ENCODE measurements around the gene GC. TPM values are rescaled to one million over a fixed set of nuclear protein-coding genes. Genes with fewer than 3 reads are reported as not detected.
"Not testable (repeated sequence)": the region's sequence is repeated elsewhere in the genome, so short reads cannot be mapped to it uniquely, and the experiment has no call there.

GC gene
- total and polyA plus RNA-seq, 7 experiments from 2014 or later: not detected

DNA sequence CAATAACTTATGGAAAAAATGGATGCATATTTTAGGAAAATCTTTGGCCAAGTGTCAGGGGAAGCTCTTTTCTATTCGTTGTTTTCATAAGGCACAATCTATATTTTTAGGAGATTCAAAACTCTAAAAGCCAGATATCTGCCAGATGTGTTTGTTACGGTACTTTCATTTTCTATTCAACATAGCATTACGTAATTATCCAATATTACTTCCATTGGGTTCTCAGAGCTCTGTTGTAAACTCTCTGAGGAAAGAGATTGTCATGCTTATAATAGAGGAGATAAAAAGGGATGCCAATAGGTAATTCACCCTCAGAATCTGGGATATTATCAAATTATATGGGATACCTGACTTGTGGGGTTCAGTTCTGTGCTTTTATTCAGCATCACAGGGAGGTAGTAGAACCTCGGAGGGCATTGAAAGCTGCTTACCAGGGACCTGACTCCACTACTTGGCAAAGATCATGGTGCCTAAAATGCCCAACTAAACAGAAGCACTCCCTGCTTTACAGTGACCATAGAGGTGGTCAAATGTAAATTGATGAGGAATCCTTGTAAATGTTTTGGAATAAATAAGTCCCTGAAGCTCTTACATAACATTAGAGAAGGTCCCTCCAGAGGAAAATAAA is 32.9 kb upstream of the GC start:
- POLR2A ChIA-PET: no interaction called here
- no peak overlapping the region for H3K27ac Mint-ChIP-seq
- no peaks in the 10 kb centered on the region for H3K36me3 ChIP-seq (ENCODE audit: control insufficient read depth in 2 of 3, insufficient read depth in 3 of 3, low read length in 3 of 3)
- no peaks in the 10 kb centered on the region for H3K4me1 Mint-ChIP-seq
- DNase-seq (no peak), ATAC-seq (no peak)
- no peak overlapping the region for H3K4me3 ChIP-seq (ENCODE audit: low read length)
- peaks cover 0 to 10% (median 0%) of the 10 kb centered on the region in 5 donors for H3K27me3 Mint-ChIP-seq
- intact Hi-C loops (cut with micrococcal nuclease): no loop called here
- H3K4me1 ChIP-seq (ENCODE audit: control insufficient read depth in 2 of 2, insufficient read depth in 2 of 2, low read length in 2 of 2): no peaks in the 10 kb centered on the region
- H3K27ac ChIP-seq (ENCODE audit: low read depth, low read length): no peak overlapping the region
- no peaks in the 10 kb centered on the region for H3K9me3 ChIP-seq (ENCODE audit: control insufficient read depth in 2 of 3, low read length in 3 of 3)
- CTCF ChIA-PET: no interaction called here
- H3K4me3 Mint-ChIP-seq: no peak overlapping the region
- peaks cover 0 to 7% (median 0%) of the 10 kb centered on the region in 11 donors for H3K9me3 Mint-ChIP-seq
- H3K27me3 ChIP-seq (ENCODE audit: control insufficient read depth in 2 of 2, insufficient read depth in 2 of 2, low read length in 2 of 2): no peaks in the 10 kb centered on the region
- H3K36me3 Mint-ChIP-seq: no peaks in the 10 kb centered on the region

GRCh38 chr4:71814433-71814832 is 30.6 kb upstream of the GC start:
- ChIA-PET POLR2A (no interaction called here), CTCF (no interaction called here)
- Mint-ChIP-seq H3K9me3 (peaks cover 0 to 7% (median 0%) of the 10 kb centered on the region in 11 donors), H3K4me1 (no peaks in the 10 kb centered on the region), H3K27me3 (peaks cover 0 to 10% (median 0%) of the 10 kb centered on the region in 5 donors), H3K36me3 (no peaks in the 10 kb centered on the region), H3K27ac (no peak overlapping the region), H3K4me3 (no peak overlapping the region)
- intact Hi-C loops (cut with micrococcal nuclease): no loop called here
- Histone ChIP-seq H3K27me3 (ENCODE audit: control insufficient read depth in 2 of 2, insufficient read depth in 2 of 2, low read length in 2 of 2) (no peaks in the 10 kb centered on the region), H3K27ac (ENCODE audit: low read depth, low read length) (no peak overlapping the region), H3K4me1 (ENCODE audit: control insufficient read depth in 2 of 2, insufficient read depth in 2 of 2, low read length in 2 of 2) (no peaks in the 10 kb centered on the region), H3K36me3 (ENCODE audit: control insufficient read depth in 2 of 3, insufficient read depth in 3 of 3, low read length in 3 of 3) (no peaks in the 10 kb centered on the region), H3K9me3 (ENCODE audit: control insufficient read depth in 2 of 3, low read length in 3 of 3) (no peaks in the 10 kb centered on the region), H3K4me3 (ENCODE audit: low read length) (no peak overlapping the region)
- DNase-seq (no peak), ATAC-seq (no peak)

DNA sequence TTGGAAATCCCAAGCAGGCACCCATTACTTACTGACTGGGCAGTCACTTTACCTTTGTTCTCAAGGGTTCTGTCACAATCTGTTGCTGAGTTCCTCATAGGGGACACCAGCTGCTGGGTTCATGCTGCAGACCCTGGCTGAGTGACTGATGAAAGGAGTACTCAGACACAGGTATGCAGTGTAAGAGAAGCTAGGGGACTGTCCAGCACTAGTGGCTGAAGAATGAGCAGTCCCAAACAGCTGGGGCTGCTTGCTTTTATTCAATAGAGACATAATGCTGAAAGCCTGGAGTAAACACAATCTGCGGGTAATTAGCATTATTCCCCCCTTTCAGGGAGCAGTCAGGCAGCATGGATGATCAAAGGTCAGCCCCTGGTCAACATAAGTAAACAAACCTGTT is 25.9 kb upstream of the GC start:
- CTCF ChIA-PET; H3K27me3 ChIP-seq (ENCODE audit: control insufficient read depth in 2 of 2, insufficient read depth in 2 of 2, low read length in 2 of 2); H3K4me3 ChIP-seq (ENCODE audit: low read length); H3K36me3 ChIP-seq (ENCODE audit: control insufficient read depth in 2 of 3, insufficient read depth in 3 of 3, low read length in 3 of 3); H3K27ac ChIP-seq (ENCODE audit: low read depth, low read length); intact Hi-C loops (cut with micrococcal nuclease); POLR2A ChIA-PET; H3K27ac Mint-ChIP-seq; DNase-seq; ATAC-seq; H3K27me3 Mint-ChIP-seq; H3K36me3 Mint-ChIP-seq; H3K9me3 ChIP-seq (ENCODE audit: control insufficient read depth in 2 of 3, low read length in 3 of 3); H3K4me3 Mint-ChIP-seq; H3K4me1 Mint-ChIP-seq; H3K4me1 ChIP-seq (ENCODE audit: control insufficient read depth in 2 of 2, insufficient read depth in 2 of 2, low read length in 2 of 2): not testable (repeated sequence)
- peaks cover 0 to 12% (median 0%) of the 10 kb centered on the region in 11 donors for H3K9me3 Mint-ChIP-seq

- intact Hi-C loops (cut with micrococcal nuclease): no loop called here
Measured at GRCh38 chr4:71807469-71807868, 23.6 kb upstream of the GC start.

GRCh38 chr4:71805230-71805629 is 21.4 kb upstream of the GC start:
- H3K4me1 ChIP-seq (ENCODE audit: control insufficient read depth in 2 of 2, insufficient read depth in 2 of 2, low read length in 2 of 2); H3K4me1 Mint-ChIP-seq; POLR2A ChIA-PET; H3K27ac Mint-ChIP-seq; H3K27me3 ChIP-seq (ENCODE audit: control insufficient read depth in 2 of 2, insufficient read depth in 2 of 2, low read length in 2 of 2); DNase-seq; CTCF ChIA-PET; intact Hi-C loops (cut with micrococcal nuclease); H3K36me3 Mint-ChIP-seq; H3K36me3 ChIP-seq (ENCODE audit: control insufficient read depth in 2 of 3, insufficient read depth in 3 of 3, low read length in 3 of 3); H3K4me3 Mint-ChIP-seq; H3K27ac ChIP-seq (ENCODE audit: low read depth, low read length); ATAC-seq; H3K9me3 ChIP-seq (ENCODE audit: control insufficient read depth in 2 of 3, low read length in 3 of 3); H3K27me3 Mint-ChIP-seq; H3K4me3 ChIP-seq (ENCODE audit: low read length): not testable (repeated sequence)
- peaks cover 0 to 12% (median 0%) of the 10 kb centered on the region in 11 donors for H3K9me3 Mint-ChIP-seq

More at GRCh38 chr4:71807469-71807868, 23.6 kb upstream of the GC start:
- H3K36me3 ChIP-seq (ENCODE audit: control insufficient read depth in 2 of 3, insufficient read depth in 3 of 3, low read length in 3 of 3): no peaks in the 10 kb centered on the region
- ATAC-seq: no peak
- DNase-seq: no peak
- no peaks in the 10 kb centered on the region for H3K9me3 ChIP-seq (ENCODE audit: control insufficient read depth in 2 of 3, low read length in 3 of 3)
- no peaks in the 10 kb centered on the region for H3K27me3 Mint-ChIP-seq
- H3K4me1 Mint-ChIP-seq: no peaks in the 10 kb centered on the region
- no peaks in the 10 kb centered on the region for H3K27me3 ChIP-seq (ENCODE audit: control insufficient read depth in 2 of 2, insufficient read depth in 2 of 2, low read length in 2 of 2)
- POLR2A ChIA-PET: no interaction called here
- H3K9me3 Mint-ChIP-seq: peaks cover 0 to 12% (median 0%) of the 10 kb centered on the region in 11 donors
- CTCF ChIA-PET: no interaction called here
- no peak overlapping the region for H3K27ac Mint-ChIP-seq
- H3K36me3 Mint-ChIP-seq: no peaks in the 10 kb centered on the region
- no peak overlapping the region for H3K27ac ChIP-seq (ENCODE audit: low read depth, low read length)
- no peak overlapping the region for H3K4me3 Mint-ChIP-seq
- no peak overlapping the region for H3K4me3 ChIP-seq (ENCODE audit: low read length)
- no peaks in the 10 kb centered on the region for H3K4me1 ChIP-seq (ENCODE audit: control insufficient read depth in 2 of 2, insufficient read depth in 2 of 2, low read length in 2 of 2)

GRCh38 chr4:71804017-71804697 is 20.3 kb upstream of the GC start:
- H3K27me3 Mint-ChIP-seq; H3K27me3 ChIP-seq (ENCODE audit: control insufficient read depth in 2 of 2, insufficient read depth in 2 of 2, low read length in 2 of 2); H3K4me1 Mint-ChIP-seq; H3K27ac ChIP-seq (ENCODE audit: low read depth, low read length); ATAC-seq; H3K36me3 Mint-ChIP-seq; CTCF ChIA-PET; H3K9me3 ChIP-seq (ENCODE audit: control insufficient read depth in 2 of 3, low read length in 3 of 3); H3K4me3 ChIP-seq (ENCODE audit: low read length); H3K36me3 ChIP-seq (ENCODE audit: control insufficient read depth in 2 of 3, insufficient read depth in 3 of 3, low read length in 3 of 3); DNase-seq; H3K4me1 ChIP-seq (ENCODE audit: control insufficient read depth in 2 of 2, insufficient read depth in 2 of 2, low read length in 2 of 2); H3K27ac Mint-ChIP-seq; H3K4me3 Mint-ChIP-seq; intact Hi-C loops (cut with micrococcal nuclease): not testable (repeated sequence)
- POLR2A ChIA-PET: interaction anchor here (0.7 kb wide), 1 partner anchor 456 kb away, joined by 3 read pairs; no protein-coding TSS in a partner anchor
- peaks cover 0 to 12% (median 0%) of the 10 kb centered on the region in 11 donors for H3K9me3 Mint-ChIP-seq

GRCh38 chr4:71785959-71786358 is 2.1 kb upstream of the GC start:
- Mint-ChIP-seq H3K36me3 (no peaks in the 10 kb centered on the region), H3K27ac (no peak overlapping the region), H3K4me1 (peaks cover 0 to 1% (median 0%) of the 10 kb centered on the region in 7 donors), H3K27me3 (peaks cover 0 to 13% (median 0%) of the 10 kb centered on the region in 5 donors), H3K4me3 (no peak overlapping the region), H3K9me3 (peaks cover 0 to 3% (median 0%) of the 10 kb centered on the region in 11 donors)
- Histone ChIP-seq H3K27me3 (ENCODE audit: control insufficient read depth in 2 of 2, insufficient read depth in 2 of 2, low read length in 2 of 2) (no peaks in the 10 kb centered on the region), H3K36me3 (ENCODE audit: control insufficient read depth in 2 of 3, insufficient read depth in 3 of 3, low read length in 3 of 3) (no peaks in the 10 kb centered on the region), H3K9me3 (ENCODE audit: control insufficient read depth in 2 of 3, low read length in 3 of 3) (no peaks in the 10 kb centered on the region), H3K4me3 (ENCODE audit: low read length) (no peak overlapping the region), H3K27ac (ENCODE audit: low read depth, low read length) (no peak overlapping the region), H3K4me1 (ENCODE audit: control insufficient read depth in 2 of 2, insufficient read depth in 2 of 2, low read length in 2 of 2) (no peaks in the 10 kb centered on the region)
- ATAC-seq (no peak), DNase-seq (no peak)
- CTCF ChIA-PET: no interaction called here
- POLR2A ChIA-PET: no interaction called here
- intact Hi-C loops (cut with micrococcal nuclease): no loop called here
